Left forelimb (tissue), 1 donor: ENCODE measurements around the gene DDIT3.
"Not testable (repeated sequence)": the region's sequence is repeated elsewhere in the genome, so short reads cannot be mapped to it uniquely, and the experiment has no call there.

Source experiments
- DNase-seq: peaks from one replicate; pipeline ENCODE4 v3.0.0-alpha.2; 2018; ENCODE audit warnings: low spot score

Gene DDIT3

GRCh38 chr12:57513266-57513665, 7.0 kb downstream of the DDIT3 start:
- DNase-seq, result no peak

GRCh38 chr12:57512665-57513064, 7.6 kb downstream of the DDIT3 start:
- no peak for DNase-seq

DNA sequence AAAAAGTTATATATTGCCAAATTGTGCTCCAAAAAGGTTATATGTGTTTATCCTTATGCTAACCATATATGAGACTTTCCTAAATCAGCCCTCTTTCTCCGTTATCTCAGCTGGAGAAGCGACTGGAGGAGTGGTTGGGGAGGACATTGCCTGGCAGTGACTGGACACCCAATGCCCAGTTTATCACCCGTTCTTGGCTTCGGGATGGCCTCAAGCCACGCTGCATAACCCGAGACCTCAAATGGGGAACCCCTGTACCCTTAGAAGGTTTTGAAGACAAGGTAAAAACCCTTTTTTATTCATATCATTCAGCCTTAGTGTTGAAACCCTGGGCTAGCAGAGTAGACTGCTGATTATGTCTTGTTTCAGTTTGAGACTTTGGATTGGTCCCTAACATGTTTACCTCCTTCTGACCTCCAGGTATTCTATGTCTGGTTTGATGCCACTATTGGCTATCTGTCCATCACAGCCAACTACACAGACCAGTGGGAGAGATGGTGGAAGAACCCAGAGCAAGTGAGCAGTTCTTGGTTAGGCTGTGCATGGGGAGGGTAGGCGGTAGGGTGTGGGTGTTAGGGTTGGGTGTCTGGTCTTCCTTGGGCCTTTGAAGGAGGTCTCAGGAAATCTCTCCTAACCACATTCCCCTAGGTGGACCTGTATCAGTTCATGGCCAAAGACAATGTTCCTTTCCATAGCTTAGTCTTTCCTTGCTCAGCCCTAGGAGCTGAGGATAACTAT, 8.6 kb downstream of the DDIT3 start:
- DNase-seq, result no peak

DNA sequence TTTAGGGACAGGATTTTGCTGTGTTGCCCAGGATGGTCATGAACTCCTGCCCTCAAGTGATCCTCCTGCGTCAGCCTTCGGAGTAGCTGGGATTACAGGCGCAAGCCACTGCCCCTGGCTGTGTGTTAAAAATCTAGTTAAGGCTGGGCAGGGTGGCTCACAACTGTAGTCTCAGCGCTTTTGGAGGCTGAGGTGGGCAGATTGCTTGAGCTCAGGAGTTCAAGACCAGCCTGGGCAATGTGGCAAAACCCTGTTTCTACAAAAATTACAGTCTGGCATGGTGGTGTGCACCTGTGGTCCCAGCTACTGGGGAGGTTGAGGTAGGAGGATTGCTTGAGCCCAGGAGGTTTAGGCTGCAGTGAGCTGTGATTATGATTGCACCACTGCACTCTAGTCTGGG, 9.2 kb downstream of the DDIT3 start:
- DNase-seq, result no peak

- DNase-seq, result not testable (repeated sequence)
Observed at GRCh38 chr12:57507796-57508195, 12.5 kb downstream of the DDIT3 start.

- not testable (repeated sequence) for DNase-seq
Observed at GRCh38 chr12:57506541-57506940, 13.8 kb downstream of the DDIT3 start.

DNA sequence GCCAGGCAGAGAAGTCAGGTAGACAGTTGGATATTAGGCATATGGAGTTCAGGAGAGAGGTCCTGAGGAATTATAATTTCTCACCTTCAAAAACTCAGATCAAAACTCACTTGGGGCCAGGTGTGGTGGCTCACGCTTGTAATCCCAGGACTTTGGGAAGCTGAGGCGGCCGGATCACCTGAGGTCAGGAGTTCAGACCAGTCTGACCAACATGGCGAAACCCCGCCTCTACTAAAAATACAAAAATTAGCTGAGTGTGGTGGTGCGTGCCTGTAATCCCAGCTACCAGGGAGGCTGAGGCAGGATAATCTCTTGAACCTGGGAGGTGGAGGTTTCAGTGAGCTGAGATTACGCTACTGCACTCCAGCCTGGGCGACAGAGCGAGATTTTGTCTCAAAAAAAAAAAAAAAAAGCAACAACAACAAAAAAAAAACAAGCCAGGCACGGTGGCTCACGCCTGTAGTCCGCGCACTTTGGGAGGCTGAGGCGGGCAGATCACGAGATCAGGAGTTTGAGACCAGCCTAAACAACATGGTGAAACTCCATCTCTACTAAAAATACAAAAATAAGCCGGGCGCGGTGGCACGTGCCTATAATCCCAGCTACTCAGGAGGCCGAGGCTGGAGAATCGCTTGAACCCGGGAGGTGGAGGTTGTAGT, 17.9 kb downstream of the DDIT3 start:
- DNase-seq, result not testable (repeated sequence)

DNA sequence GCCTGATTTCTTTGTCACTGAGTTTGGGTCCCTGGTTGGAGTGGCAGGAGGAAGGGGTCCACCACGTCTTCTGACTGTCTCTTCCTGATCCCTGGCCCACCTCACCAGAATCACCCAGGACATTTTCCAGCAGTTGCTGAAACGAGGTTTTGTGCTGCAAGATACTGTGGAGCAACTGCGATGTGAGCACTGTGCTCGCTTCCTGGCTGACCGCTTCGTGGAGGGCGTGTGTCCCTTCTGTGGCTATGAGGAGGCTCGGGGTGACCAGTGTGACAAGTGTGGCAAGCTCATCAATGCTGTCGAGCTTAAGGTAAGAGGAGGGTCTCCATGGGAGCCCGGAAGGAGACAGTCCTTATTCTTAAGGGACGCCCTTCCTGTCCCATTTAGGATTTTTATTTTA, 20.1 kb downstream of the DDIT3 start:
- DNase-seq, result no peak

DNA sequence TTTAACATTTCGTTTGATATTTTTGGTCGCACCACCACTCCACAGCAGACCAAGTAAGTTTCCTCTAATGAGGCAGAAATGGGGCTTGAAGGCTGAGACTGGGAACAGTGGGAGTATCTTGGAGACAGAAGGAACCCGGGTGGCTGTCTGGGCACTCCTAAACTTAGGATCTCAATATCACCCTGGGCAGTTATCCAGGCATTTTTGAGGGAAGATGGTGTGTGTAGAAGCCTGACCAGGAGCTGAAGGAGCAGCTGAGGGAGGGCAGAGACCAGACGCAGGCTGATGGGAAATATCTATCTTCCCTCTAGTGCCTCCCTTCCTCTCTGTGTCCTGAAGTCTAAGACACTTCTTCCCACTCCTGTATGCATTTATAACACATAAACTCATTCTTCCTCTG, 21.7 kb downstream of the DDIT3 start:
- DNase-seq, result no peak

DNA sequence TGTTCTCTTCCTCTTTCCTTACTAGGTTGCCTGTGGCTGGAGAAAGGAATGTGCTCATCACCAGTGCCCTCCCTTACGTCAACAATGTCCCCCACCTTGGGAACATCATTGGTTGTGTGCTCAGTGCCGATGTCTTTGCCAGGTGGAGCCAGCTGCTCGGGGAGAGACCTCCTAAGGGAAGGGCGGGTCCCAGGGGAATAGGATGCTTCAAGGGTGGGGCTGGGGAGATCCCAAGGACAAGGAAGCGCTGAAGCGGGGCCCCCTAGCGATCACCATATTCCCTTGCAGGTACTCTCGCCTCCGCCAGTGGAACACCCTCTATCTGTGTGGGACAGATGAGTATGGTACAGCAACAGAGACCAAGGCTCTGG, 22.2 kb downstream of the DDIT3 start:
- no peak for DNase-seq

- no peak for DNase-seq
Observed at GRCh38 chr12:57497223-57498131, 22.8 kb downstream of the DDIT3 start.

DNA sequence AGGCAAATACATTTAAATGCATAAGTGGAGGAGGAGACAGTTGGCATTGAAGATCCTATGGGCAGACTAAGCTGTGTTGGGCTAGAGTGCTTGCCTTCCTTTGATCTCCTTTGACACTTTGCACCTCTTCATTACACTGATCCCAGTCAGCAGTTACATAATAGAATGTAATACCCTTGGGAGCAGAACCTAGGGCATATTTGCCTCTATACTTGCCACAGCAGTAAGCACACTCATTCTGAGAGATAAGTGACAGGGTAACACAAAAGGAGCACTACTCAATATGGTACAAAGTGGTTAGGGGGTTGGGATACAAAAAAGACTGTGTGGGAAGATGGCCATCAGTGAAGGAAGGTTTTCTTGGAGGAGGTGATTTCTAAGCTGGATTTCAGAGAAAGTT, 23.5 kb downstream of the DDIT3 start:
- no peak for DNase-seq

- DNase-seq, result not testable (repeated sequence)
Observed at GRCh38 chr12:57495051-57495701, 25.1 kb downstream of the DDIT3 start.

DNA sequence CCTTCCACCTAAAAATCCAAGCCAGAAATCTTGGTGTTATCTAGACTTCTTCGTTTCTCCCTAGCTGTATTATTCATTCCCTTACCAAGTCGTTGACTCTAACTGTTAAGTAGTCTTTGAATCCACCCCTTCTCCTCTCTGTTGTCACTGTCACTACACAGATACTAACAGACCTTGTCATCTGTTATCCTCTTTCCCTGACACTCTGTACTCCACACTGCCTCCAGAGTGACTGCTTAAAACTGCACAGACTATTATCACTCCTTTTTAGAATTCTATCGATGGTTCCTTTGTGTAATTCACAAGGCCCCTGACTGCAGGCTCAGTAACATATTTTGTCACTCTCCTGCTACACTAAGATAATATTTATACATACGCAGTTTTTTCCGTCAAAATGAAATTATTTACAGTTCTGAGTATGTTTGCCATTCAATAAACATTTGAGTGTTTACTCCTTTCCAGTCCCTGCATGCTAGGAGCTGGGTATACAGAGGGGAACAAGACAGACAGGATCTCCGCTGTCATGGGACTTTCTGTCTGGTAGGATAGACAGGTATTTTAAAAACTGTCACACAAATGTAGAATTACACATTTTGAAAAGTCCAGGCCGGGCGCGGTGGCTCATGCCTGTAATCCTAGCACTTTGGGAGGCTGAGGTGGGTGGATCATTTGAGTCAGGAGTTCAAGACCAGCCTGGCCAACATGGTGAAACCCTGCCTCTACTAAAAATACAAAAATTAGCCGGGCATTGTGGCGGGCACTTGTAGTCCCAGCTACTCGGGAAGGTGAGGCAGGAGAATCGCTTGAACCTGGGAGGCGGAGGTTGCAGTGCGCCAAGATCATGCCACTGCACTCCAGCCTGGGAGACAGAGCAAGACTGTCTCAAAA, 28.7 kb downstream of the DDIT3 start:
- DNase-seq, result no peak

DNA sequence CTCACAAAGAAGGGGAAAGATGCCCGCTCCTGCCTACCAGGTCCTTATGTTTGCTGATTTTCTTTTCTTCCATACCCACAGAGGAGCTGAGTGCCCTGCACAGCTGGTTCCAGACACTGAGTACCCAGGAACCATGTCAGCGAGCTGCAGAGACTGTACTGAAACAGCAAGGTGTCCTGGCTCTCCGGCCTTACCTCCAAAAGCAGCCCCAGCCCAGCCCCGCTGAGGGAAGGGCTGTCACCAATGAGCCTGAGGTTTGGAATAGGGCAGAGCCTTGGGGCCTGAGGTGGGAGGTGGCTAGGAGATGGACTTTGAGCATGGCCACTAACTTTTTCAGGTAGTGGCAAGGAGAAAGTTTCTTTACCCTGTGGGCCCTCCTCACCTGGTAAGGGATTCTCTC, 30.2 kb downstream of the DDIT3 start:
- DNase-seq, result no peak

DNA sequence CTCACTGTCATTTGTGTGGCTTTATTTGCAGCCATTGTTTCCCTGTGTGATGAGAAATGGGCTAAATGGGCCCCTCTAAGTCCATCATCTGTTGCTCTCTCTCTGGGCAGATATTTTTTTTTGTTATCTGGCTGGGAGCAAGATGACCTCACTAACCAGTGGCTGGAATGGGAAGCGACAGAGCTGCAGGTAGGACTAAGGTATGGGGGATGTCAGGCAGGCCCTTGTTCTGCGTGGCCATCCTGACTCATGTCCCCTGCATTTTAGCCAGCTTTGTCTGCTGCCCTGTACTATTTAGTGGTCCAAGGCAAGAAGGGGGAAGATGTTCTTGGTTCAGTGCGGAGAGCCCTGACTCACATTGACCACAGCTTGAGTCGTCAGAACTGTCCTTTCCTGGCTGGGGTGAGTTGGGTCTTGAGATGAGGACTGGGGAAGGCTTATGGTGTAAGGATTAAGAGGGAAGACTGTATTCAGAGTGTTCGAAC, 31.1 kb downstream of the DDIT3 start:
- DNase-seq, result no peak

DNA sequence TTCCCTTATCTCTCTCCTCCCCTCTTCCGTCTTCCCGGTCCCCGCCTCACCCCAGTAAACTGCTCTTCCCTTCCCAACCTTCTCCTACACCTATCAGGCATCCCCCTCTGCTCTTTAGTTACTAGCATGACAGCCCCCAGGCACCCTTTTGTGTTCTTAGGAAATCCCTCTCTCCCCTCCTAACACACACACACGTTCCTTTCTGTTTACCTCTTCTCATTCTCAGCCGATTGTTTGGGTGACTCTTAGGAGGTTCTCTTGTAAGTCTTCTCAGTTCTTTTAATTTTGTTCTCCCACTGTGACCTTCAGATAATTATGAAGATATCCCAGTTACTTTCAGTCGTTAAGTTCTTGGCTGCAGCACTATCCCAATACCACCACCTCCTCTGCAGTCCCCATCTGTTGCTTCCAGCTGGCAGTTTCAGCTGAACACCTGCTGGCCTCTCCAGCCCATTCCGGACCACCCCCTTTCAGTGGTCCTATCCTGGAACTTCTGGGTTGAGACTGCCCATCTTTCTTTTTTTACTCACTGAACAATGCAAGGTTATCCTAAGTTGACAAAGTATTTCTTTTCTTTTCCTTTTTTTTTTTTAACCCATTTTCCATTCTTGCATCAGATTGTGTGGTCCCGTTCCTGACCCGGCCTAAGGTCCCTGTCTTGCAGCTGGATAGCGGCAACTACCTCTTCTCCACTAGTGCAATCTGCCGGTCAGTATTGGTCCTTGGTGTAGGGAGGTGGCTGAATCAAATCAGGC, 31.7 kb downstream of the DDIT3 start:
- DNase-seq, result no peak

DNA sequence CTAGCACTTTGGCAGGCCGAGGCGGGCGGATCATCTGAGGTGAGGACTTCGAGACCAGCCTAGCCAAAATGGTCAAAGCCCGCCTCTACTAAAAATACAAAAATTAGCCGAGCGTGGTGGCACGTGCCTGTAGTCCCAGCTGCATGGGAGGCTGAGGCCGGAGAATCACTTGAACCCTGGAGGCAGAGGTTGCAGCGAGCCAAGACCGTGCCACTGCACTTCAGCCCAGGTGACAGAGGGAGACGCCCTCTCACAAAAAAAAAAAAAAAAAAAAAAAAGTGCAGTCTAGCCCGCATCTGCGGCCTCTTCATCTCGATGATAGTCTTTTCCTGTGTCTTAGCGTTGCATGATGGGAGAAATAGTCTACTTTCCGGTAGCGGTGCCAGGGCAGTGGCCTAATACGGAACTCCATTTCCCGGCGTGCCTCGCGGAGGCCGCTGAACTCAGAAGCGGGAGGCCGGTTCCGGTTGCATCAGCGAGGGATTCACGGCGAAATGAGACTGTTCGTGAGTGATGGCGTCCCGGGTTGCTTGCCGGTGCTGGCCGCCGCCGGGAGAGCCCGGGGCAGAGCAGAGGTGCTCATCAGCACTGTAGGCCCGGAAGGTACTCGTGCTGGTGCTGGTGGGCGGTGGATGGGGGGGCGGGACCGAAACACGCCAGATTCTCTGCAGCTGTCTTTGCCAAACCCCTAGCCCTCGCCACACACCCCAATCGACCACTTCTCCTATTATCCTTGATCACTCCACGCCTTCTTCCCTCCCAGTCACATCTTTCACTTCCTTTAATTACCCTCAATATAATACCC, 32.5 kb downstream of the DDIT3 start, which contains the start of gene MARS1:
TSS of gene MARS1 (plus strand) at position 472 of the 805 bp plus-strand sequence. CDS start at position 495, 23 bp downstream.
- peak; percentile 92 for DNase-seq

- DNase-seq, result no peak
Observed at GRCh38 chr12:57487055-57487596, 33.2 kb downstream of the DDIT3 start.
